Activated CD4-positive, CD25-positive, alpha-beta regulatory T cell (primary cell): ENCODE data around the gene SLC25A19.
"Not testable (repeated sequence)": the region's sequence is repeated elsewhere in the genome, so short reads cannot be mapped to it uniquely, and the experiment has no call there.

Source experiments
- DNase-seq, 4 experiments: peaks; one replicate each; lab custom pipeline; 2025; lab: John Stamatoyannopoulos, UW

Gene SLC25A19

DNA sequence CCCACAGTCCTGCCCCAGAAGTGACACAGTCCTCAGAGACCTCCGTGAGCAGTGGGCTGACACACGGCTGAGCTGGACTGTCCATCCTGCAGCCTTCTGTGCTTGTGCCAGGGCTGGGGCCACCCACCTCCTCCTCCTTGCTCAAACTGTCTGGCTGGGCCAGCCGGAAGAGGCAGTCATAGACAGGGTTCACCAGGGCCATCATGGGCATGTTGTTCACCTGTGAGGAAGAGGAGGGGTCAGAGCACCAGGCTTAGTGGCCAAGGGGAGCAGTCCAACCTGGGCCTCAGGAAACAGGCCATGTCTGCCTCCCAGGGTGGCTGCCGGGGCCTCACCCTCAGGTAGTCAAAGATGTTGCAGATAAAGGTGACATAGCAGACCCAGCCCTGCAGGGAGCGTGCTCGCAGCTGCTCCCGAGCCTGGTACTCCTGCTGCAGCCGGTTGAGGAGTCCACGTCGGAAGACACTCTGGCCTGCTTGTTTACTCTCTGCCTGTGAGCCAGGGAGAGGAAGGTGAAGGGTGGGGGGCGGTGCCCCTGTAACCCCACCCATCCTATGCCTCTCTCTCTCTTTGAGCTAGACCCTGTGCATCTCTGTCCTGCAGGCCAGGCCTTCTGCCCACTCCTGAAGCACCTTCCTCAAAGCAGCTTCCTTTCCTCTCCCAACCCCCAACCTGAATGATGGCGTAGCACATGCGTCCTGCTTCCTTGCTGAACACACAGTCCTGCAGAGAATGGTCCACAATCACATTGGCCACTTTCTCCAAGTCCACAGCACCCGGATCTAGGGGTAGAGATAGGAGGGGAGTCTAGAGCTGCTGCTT is 21.6 kb downstream of the SLC25A19 start:
- no peak for DNase-seq

DNA sequence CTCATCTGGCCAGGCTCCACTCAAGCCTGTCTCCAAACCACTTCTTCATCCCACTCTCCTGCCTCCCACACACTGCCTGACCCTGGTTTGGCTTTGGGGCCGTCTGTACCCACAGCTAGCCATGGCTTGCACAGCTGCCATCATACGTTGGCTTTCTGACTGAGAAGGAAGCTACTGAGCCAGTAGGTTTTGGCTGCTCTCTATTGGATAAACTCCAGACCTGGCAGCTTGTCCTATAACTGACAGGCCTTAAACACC is 22.2 kb downstream of the SLC25A19 start:
- DNase-seq = no peak

DNA sequence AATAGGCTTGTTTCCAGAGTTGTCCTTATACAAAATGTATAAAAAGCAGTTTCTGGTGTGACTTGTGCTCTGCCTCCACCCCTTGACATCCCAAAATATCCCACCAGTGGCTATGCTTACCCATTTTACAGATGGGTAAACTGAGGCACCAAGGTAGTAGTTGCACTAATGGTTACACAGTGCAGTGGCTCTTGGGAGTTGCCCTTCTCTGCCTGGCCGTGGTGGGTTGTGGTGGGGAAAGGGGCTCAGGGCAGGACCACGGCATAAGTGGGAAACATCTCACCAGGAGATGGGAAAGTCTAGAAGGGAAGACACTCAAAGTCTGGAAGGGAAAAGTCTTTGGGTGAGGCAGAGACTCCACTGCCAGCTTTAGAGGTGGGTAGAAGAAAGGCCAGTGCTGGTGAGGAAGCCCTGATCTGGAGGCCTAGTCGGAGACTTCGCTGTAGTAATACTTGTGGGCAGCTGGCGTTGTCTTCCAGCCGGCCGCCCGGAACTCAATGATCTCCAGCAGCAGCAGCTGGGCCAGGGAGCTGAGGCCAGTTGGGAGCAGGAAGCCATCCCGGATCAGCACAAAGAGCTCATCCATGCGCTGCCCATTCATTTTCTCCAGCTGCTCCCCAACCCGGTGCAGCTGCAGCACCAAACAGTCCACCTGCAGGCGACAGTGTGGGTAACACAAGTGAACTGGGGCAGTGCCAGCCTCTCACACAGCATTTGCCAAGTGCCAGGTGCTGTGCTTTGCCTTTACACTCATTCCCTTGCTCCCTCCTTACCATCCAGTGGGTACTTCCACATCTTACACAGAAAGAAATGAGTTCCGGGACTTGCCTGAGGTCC is 22.7 kb downstream of the SLC25A19 start:
- DNase-seq = no peak

DNA sequence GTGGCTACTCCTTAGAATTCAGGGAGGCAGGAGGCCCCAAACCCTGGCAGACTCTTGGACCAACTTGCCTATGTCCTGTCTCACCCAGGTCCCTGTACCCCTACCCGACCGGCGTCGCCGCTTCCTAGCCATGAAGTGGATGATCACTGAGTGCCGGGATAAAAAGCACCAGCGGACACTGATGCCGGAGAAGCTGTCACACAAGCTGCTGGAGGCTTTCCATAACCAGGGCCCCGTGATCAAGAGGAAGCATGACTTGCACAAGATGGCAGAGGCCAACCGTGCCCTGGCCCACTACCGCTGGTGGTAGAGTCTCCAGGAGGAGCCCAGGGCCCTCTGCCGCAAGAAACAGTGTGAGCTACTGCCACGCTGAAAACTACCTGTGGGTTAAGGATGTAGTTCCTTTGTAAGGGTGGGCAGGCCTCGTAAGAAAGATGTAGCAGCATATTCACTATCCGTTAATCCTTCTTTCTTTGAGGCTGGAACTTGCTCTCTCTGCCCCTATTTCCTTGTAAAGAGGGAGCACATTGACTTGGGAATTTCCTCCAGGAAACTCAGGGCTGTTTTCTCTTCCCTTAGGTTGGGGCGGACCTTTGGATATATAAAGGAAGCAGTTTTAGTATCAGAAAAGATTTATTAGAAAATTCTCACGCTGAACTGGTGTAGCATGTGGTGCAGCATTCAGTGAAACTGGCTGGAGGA is 23.5 kb downstream of the SLC25A19 start:
- DNase-seq = no peak

DNA sequence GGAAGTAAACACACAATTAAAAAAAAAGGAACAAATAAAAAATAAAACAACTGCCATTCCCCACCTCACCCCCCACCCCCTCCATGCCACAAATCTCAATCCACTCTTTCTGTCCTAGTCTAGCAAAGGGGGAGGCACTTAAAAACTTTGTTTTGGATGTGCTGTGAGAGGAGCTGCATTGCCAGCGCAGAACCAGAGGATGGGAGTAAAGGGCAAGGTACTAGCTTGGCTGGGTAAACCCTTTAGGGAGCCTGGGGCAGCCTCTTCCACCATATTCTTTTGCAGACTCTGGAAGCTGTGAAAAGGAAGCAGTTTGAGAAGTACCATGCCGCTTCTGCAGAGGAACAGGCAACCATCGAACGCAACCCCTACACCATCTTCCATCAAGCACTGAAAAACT is 26.2 kb downstream of the SLC25A19 start:
- DNase-seq = no peak

DNA sequence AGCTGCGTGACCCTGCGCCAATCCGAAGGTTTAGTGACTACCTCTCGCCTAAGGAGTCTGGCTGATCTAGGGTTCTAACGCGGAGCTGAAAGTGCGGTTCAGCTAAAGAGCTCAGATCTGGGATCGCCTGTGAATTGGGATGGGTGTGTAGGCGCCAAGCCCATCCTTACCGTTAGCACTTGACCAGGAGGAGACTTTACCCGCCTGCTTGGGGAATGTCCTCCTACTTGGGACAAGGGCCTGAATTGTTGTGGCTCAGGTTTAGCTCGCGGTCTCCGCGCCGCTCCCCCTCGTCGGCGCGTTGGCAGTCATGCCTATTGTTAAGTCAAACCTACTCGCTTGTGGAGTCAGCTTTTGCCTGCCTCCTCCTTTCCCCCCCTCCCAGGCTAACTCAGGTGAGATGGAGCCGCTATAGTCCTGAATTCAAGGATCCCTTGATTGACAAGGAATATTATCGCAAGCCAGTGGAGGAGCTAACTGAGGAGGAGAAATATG is 27.1 kb downstream of the SLC25A19 start:
- DNase-seq = no peak

DNA sequence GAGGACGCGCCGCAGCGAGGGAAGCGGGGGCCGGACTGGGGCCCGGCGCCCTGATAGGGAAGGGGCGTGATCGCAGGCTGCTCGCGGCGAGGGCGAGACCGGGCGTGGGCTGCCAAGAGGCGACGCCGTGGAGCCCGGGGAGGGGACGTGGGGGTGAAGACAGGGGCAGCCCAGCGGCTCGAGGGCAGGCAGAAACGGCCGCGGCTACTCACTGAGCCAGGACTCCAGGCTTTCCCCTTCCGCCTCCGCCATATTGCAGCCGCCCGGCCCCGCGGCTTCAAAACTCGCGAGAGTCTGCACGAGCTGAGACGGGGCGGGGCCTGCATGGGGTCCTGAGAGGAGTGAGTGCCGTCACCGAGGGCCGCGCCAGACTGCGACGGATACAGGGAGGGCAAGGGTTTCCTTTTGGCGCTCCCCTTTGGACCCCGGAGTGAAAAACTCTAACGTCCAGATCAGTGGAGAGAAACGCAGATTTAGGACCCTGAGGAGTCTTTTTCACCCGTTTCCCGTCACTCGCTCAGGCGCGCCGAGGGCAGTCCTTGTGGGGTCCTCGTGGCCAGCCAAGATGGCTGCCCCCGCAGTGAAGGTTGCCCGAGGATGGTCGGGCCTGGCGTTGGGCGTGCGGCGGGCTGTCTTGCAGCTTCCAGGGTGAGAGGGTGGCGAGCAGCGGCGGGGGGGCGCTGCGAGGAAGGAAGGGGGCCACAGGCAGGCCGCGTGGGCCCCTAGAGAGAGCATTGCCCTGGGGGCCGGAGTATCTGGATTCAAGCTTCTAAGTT is 27.7 kb downstream of the SLC25A19 start, which contains the start of the genes GGA3 and MRPS7:
Gene GGA3, minus strand, starts transcription at position 271 of the 776 bp plus-strand sequence. Its CDS starts 19 bp downstream, at position 252.
Gene MRPS7, plus strand, starts transcription at position 544 of the 776 bp plus-strand sequence. Its CDS starts 22 bp downstream, at position 566.
- peak; percentile 92 to 95 (median 94) for DNase-seq

DNA sequence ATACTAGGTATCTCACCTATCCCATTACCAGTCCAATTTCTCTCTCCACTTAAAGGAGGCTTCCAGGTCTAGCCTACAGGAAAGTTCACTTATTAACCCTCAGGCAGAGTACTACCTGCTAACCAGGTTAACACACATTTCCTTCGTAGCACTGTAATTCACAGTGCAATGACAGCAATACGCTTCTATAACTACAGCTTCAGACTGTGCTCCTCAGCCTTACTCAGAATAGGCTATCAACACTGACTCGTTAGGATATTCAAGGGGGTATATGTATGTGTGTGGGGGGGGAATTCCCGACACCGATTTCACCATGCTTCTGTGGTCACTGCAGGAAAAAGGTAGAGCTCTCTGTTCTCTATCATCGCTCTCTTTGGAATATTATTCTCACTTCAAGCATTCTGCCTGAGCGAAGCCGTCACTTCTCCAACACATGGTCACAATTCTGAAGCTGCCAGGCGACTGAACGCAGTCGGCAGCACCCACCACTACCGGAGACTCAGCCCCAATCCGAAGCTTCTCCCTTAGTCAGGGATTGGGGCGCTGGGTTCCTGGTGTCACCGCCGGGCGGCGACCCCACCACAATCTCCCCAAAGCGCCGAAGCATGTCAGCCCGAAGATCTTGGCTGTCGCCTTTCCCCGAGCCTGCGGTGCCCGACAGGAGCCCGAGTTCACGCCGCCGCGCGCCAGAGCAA is 28.4 kb downstream of the SLC25A19 start:
- DNase-seq = peak in 1 of 4 experiments; percentile 50

DNA sequence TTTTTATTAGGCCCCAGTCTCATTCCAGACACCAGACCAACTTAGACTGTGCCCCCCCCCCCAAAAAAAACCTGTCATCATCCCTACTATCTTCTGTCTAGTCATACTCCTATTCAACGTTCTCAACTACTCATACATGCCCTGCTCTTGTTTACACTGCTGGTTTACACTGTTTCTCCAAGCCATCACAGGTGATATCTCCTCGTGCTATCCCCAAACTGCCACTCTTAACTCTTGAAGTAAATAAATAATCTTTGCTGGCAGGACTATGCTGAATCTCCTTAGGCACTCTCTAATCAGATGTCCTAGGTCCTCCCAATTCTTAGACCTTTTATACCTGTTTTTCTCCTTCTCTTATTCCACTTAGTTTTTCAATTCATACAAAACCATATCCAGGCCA is 32.0 kb downstream of the SLC25A19 start:
- DNase-seq = not testable (repeated sequence)

DNA sequence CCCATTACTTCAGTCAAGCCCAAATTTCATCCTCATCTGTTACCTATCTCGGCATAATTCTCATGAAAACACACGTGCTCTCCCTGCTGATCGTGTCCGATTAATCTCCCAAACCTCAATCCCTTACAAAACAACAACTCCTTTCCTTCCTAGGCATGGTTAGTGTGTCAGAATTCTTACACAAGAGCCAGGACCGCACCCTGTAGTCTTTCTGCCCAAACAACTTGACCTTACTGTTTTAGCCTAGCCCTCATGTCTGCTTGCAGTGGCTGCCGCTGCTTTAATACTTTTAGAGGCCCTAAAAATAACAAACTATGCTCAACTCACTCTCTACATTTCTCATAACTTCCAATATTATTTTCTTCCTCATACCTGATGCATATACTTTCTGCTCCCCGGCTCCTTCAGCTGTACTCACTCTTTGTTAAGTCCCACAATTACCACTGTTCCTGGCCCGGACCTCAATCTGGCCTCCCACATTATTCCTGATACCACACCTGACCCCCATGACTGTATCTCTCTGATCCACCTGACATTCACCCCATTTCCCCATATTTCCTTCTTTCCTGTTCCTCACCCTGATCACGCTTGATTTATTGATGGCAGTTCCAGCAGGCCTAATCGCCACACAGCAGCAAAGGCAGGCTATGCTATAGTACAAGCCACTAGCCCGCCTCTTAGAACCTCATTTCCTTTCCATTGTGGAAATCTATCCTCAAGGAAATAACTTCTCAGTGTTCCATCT is 33.1 kb downstream of the SLC25A19 start:
- not testable (repeated sequence) for DNase-seq

DNA sequence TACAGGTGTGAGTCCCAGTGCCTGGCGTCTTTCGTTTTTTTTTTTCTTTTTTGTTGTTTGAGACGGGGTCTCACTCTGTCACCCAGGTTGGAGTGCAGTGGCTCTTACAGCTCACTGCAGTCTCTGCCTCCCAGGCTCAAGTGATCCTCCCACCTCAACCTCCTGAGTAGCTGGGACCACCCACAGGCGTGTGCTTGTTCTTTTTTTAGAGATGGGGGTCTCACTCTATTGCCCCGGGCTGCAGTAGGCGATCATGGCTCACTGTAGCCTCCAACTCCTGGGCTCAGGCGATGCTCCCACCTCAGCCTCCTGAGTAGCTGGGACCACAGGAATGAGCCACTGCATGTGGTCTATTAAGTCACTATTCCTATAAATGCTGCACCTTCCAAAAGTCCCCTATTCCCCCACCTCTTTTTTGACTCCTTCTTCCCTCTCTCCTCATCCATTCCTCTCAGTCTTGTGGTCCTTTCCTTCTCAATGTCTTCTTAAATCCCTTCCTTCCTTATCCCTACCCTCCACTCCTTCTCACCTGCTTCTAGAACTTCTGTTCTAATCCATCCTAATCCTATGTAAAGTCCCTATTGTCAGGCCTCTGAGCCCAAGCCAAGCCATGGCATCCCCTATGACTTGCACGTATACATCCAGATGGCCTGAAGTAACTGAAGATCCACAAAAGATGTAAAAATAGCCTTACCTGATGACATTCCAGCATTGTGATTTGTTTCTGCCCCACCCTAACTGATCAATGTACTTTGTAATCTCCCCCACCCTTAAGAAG is 37.0 kb downstream of the SLC25A19 start:
- no peak for DNase-seq

DNA sequence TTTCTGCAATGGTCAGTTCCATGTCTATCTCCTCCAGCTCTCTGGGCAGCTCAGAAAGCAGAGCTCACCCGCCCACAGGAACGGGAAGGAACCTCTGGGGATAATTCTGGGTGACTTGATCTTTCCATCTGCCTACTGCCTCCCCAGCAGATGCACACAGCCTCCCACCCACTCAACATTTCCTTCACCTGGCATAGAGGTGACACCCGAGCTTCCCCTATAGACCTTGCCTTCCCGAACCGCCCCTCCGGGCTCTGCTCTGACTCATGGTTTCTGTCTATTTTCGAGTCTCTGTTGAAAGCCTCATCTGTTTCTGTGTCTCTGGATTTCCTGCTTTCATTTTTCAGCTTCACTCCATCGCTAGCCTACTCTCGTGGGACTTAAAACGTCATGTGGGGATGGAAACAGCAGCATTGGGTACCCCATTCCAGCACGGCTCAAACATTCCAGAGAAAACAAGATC is 39.2 kb downstream of the SLC25A19 start:
- peak; percentile 27 to 48 (median 36) for DNase-seq

DNA sequence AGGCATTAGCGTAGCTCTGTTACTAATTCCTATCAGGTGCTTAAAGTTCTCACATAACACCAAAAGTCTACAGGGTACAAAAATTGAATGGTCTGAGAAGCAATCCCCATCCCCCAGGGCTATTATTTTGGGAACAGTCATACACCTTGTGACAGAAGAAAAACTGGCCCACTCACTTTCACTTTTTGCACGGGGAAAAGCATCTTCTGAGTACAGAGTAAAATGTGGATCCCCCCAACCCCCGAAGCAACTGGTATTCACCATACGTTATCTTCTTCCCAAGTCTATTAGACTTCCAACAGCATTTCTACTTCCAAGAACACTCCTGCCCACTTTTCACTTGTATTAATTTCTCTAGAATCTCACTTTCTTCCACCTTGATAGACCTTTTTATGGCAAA is 39.7 kb downstream of the SLC25A19 start:
- DNase-seq = no peak

DNA sequence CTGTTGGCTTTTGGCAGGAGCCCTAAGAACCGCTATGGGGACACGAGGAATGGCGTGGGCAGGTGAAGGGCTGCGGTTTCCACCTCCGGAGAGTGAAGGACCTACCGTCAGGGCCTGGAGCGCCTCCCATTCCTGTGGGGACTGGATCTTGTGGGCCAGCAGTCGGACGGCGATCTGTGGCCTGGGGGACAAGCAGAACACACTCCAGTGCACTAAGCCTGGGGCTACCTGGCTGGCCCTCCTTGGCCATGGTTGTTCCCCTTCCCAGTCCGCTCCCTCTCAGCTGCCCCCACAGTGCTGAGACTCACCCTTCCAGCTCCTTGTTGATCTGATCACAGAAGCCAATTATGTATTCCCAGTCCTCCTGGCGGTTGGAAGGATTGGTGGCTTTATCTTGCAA is 42.8 kb downstream of the SLC25A19 start:
- DNase-seq = no peak

DNA sequence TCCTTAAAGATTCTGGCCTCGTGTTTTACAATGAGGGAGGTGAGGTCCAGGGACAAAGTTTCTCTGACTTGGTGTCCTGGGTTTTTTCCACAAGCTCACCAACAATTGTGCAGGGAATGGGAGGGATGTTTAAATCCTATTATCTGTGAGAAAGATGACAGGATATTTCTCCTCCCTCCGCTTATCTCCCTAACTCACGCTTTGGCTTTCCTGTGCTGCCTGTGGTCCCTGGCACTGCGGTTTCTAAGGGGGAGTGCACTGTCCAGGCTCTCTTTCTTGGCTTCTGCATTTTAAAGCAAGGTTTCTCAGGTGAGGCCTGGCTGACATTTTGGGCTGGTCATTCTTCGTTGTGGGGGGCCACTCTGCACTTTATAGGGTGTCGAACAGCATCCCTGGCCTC is 44.2 kb downstream of the SLC25A19 start:
- DNase-seq = no peak

DNA sequence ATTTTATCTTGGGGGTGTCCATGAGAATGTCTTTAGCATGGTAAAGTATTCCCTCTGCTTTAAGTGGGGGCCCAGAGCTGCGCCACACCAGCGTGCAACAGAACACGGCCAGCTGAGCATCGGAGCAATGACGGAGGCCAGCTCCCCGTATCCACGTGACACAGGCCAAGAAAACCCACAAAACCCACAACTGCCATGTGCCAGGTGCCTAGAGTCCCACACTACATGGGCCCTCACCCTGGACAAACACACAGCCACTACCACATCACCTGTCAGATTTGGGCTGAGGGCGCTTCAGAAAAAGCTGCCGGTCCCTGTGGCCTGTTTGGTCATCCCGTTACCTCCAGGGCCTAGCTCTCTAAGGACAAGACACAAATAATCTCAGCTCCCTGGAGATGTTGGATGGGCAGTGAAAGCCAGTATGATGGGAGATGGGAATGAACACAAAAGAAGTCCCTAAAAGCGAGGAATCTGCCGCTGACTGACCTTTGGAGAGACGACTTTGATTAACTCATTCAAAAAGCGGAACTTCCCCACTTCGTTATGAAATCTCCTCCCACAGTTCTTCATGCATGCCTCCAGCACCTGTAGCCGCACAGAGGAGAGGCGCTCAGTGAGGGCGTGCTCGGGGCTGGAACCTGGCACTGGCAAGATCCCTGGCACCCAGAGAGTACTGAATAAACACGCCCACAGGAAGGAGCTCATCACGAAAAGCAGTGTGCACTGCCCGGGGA is 44.9 kb downstream of the SLC25A19 start:
- no peak for DNase-seq

DNA sequence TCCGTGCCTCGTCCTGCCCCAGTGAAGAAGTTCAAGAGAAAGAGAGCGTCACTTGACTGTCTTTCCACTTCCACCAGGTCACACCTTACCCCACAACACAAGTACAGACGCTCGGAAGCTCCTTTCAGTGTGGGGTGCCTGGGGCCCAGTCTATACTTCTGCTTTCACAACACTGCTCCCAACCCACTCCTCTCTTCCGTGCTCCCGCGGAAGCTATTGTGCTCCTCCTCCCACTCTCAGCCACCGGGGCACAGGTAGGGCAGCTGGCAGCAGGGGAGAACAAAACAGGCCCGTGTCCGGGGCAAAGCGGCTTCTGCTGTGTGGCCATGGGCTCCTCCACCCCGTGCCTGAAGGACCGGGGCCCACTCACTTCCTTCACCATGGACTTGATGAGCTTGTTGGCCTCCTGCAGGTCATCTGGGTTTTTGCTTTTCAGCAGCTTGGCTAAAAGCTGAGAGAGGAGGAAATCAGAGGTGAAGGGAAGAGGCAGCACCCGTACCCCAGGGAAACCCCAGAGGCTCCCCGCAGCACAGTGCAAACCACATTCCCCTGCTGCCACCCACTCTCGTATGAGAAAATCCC is 46.7 kb downstream of the SLC25A19 start:
- DNase-seq = no peak

DNA sequence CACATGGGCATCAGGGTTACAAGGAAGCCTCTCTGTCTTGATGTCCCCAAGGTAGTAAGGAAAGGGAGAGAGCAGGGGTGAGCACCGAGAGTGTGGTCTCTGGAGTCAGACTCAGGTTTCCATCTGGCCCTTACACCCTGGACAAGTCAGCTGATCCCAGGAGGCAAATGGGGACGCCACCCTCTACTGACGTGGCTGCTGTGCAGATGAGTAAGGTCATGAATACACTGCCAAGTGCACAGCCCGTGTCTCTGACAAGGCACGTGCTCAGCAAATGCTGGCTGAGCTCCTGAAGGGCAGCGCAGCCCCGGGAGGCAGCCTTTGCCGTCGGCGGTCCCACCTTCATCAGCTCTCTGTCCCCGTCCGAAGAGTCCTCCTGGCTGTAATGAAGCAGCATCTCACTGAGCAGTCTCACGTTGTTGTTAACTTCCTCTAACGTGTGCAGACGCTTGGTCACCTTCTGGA is 47.2 kb downstream of the SLC25A19 start:
- no peak for DNase-seq
